ENCODE measurements around the gene CFAP97.

- no peak for TF ChIP-seq EHMT2 (IDR thresholded peaks at IDR 0.05)
- TF ChIP-seq ETV6 (IDR thresholded peaks at IDR 0.05; ENCODE audit: borderline replicate concordance in 1 of 2, low read depth in 2 of 2, low read length in 1 of 2), result no peak
- TF ChIP-seq ETV6 (CRISPR knock-in tag; IDR thresholded peaks at IDR 0.05; ENCODE audit: borderline replicate concordance), result no peak
- TF ChIP-seq, protein P1, sequence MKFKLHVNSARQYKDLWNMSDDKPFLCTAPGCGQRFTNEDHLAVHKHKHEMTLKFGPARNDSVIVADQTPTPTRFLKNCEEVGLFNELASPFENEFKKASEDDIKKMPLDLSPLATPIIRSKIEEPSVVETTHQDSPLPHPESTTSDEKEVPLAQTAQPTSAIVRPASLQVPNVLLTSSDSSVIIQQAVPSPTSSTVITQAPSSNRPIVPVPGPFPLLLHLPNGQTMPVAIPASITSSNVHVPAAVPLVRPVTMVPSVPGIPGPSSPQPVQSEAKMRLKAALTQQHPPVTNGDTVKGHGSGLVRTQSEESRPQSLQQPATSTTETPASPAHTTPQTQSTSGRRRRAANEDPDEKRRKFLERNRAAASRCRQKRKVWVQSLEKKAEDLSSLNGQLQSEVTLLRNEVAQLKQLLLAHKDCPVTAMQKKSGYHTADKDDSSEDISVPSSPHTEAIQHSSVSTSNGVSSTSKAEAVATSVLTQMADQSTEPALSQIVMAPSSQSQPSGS (CRISPR knock-in tag; IDR thresholded peaks at IDR 0.05), result no peak
- TF ChIP-seq, protein P2, sequence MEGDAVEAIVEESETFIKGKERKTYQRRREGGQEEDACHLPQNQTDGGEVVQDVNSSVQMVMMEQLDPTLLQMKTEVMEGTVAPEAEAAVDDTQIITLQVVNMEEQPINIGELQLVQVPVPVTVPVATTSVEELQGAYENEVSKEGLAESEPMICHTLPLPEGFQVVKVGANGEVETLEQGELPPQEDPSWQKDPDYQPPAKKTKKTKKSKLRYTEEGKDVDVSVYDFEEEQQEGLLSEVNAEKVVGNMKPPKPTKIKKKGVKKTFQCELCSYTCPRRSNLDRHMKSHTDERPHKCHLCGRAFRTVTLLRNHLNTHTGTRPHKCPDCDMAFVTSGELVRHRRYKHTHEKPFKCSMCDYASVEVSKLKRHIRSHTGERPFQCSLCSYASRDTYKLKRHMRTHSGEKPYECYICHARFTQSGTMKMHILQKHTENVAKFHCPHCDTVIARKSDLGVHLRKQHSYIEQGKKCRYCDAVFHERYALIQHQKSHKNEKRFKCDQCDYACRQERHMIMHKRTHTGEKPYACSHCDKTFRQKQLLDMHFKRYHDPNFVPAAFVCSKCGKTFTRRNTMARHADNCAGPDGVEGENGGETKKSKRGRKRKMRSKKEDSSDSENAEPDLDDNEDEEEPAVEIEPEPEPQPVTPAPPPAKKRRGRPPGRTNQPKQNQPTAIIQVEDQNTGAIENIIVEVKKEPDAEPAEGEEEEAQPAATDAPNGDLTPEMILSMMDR (IDR thresholded peaks at IDR 0.05 in 2 of 3, conservative IDR thresholded peaks at IDR 0.05 in 1 of 3; ENCODE audit: insufficient read depth in 2 of 3, low read depth in 1 of 3, low read length in 3 of 3), result no peak
- TF ChIP-seq C11orf30 (IDR thresholded peaks at IDR 0.05; ENCODE audit: low read depth), result no peak
- no peak for TF ChIP-seq YY1 (IDR thresholded peaks at IDR 0.05; ENCODE audit: borderline replicate concordance in 1 of 3, control insufficient read depth in 1 of 3, extremely low read depth in 1 of 3, insufficient read depth in 3 of 3, insufficient read length in 1 of 3, insufficient replicate concordance in 2 of 3, low read depth in 1 of 3, low read length in 2 of 3)
- no peak for TF ChIP-seq ELK1 (CRISPR knock-in tag; IDR thresholded peaks at IDR 0.05)
Observed at GRCh38 chr4:185244763-185245162, 41.0 kb upstream of the CFAP97 start.
